ENCODE measurements around the gene MLXIPL.

MLXIPL gene

GRCh38 chr7:73578342-73579128 lies 45.8 kb downstream of the MLXIPL start, which contains the start of gene TBL2:
TSS of gene TBL2 (minus strand) at chr7:73578579. CDS start at chr7:73578549, 30 bp downstream.
- Histone ChIP-seq H3K27ac (peak within 1 kb of the TSS; percentile 95), H3K4me3 (ENCODE audit: low read depth, low read length) (peak within 1 kb of the TSS; percentile 90), H3K36me3 (replicated peaks) (peaks cover 18% of the 10 kb centered on the region), H3K27me3 (replicated peaks) (no peaks in the 10 kb centered on the region)
- TF ChIP-seq CTCF (IDR thresholded peaks at IDR 0.05; ENCODE audit: low read depth, low read length, missing control alignments), result peak; percentile 39
- in situ Hi-C loops (cut with HindIII; ENCODE audit: low pct_ligation_motif_present, low sequenced_read_pairs), result no loop called here
- peak; percentile 97 for DNase-seq

DNA sequence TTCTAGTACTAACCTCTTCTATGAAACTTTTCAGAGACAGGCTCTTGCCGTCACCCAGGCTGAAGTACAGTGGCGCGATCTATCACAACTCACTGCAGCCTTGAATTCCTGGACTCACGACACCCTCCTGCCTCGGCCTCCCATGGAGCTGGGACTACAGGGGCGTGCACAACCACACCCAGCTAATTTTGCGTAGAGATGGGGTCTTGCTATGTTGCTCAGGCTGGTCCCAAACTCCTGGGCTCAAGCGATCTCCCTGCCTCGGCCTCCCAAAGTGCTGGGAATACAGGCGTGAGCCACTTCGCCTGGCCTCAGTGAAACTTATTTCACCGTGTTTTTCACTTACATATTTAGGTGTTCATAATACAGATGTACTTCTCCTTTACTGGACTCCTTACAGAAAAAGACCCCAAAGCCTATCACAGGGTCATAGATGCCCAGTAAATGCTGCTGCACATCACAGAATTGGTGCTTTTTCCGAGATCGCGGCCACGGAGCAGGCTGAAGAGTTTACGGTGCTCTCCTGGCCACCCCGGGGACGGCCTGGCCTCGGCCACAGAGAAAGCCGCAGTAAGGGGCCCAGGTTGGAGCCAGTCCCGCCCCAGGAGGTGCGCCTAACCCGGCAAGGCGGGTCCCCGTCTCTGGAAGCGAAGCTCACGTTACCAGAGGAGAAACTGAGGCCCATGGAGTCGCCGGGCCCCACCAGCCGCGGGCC lies 46.5 kb downstream of the MLXIPL start:
- no peak for TF ChIP-seq CTCF (IDR thresholded peaks at IDR 0.05; ENCODE audit: low read depth, low read length, missing control alignments)
- in situ Hi-C loops (cut with HindIII; ENCODE audit: low pct_ligation_motif_present, low sequenced_read_pairs), result no loop called here

GRCh38 chr7:73573791-73574190 lies 50.5 kb downstream of the MLXIPL start:
- Histone ChIP-seq H3K4me3 (ENCODE audit: low read depth, low read length) (no peak overlapping the region), H3K27ac (no peak overlapping the region)

More for the DNA sequence above, 46.5 kb downstream of the MLXIPL start:
- Histone ChIP-seq H3K27me3 (replicated peaks) (no peaks in the 10 kb centered on the region), H3K4me3 (ENCODE audit: low read depth, low read length) (peak overlapping the region; percentile 90), H3K27ac (peak overlapping the region; percentile 95), H3K36me3 (replicated peaks) (peaks cover 26% of the 10 kb centered on the region)
- no peak for DNase-seq

DNA sequence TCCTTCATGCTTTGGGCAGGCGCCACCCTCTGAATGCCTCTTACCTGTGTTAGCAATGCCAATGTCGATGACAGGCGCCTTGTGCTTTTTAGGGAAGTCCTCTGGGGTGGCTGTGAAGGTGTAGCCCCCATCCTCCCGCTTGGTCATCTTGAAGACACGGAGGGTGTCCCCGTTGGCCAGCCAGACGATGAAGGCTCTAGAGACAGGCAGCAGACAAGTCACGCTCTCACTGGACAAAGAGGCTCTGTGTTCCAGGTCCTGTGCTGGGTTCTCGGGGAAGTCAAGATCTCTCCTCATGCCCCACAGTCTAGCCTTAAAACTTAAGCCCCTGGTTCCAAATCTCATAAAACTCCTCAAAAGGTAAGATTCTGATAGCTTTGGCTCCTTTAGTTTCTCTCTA lies 51.0 kb downstream of the MLXIPL start:
- TF ChIP-seq CTCF (IDR thresholded peaks at IDR 0.05; ENCODE audit: low read depth, low read length, missing control alignments), result no peak
- Histone ChIP-seq H3K27me3 (replicated peaks) (no peaks in the 10 kb centered on the region), H3K36me3 (replicated peaks) (peaks cover 65% of the 10 kb centered on the region), H3K4me3 (ENCODE audit: low read depth, low read length) (no peak overlapping the region), H3K27ac (no peak overlapping the region)
- in situ Hi-C loops (cut with HindIII; ENCODE audit: low pct_ligation_motif_present, low sequenced_read_pairs), result no loop called here
- no peak for DNase-seq

More at GRCh38 chr7:73573791-73574190, 50.5 kb downstream of the MLXIPL start:
- no peak for TF ChIP-seq CTCF (IDR thresholded peaks at IDR 0.05; ENCODE audit: low read depth, low read length, missing control alignments)
- DNase-seq, result no peak
- Histone ChIP-seq H3K27me3 (replicated peaks) (no peaks in the 10 kb centered on the region), H3K36me3 (replicated peaks) (peaks cover 65% of the 10 kb centered on the region)
- in situ Hi-C loops (cut with HindIII; ENCODE audit: low pct_ligation_motif_present, low sequenced_read_pairs), result no loop called here

DNA sequence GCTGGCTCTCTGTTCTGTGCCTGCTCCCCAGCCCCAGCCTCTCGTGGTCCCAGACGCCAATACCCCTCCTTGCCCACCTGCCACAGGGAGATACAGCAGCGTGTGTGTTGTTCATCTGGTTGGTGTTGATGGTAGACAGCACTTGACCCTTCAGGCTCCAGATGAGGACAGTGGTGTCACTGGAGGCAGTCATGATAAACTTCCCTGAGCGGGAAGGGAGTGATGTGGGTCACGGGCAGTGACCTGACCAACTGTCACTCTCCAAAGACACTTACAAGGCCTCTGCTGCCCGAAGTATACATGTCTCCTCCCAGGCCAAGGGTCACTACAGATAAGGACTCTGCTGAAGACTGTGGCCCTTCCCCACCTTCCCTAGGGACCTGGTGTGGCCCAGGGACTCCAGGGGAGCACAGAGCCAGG lies 51.5 kb downstream of the MLXIPL start:
- in situ Hi-C loops (cut with HindIII; ENCODE audit: low pct_ligation_motif_present, low sequenced_read_pairs), result no loop called here
- no peak for DNase-seq
- Histone ChIP-seq H3K36me3 (replicated peaks) (peaks cover 65% of the 10 kb centered on the region), H3K4me3 (ENCODE audit: low read depth, low read length) (no peak overlapping the region), H3K27ac (no peak overlapping the region), H3K27me3 (replicated peaks) (no peaks in the 10 kb centered on the region)
- TF ChIP-seq CTCF (IDR thresholded peaks at IDR 0.05; ENCODE audit: low read depth, low read length, missing control alignments), result no peak

All from brain microvascular endothelial cell (primary cell).